Right lobe of liver (tissue), 6 donors: ENCODE data around the gene SORL1-AS1.

Experiments used
- ATAC-seq, 4 donors: fragments of 200-7000 bp; cut with Tn5 transposase; one replicate each; pipeline ENCODE4 v1.9.1; 2020; ENCODE audit warnings: mild to moderate bottlenecking in 4 of 4, moderate library complexity in 4 of 4
- DNase-seq, 3 donors: peaks; one replicate each; pipeline ENCODE4 v3.0.0-alpha.2; 2020
- H3K27ac ChIP-seq, 3 donors: fragments of 200-600 bp; one replicate each; pipeline ENCODE4 v1.8.0; 2022
- H3K27me3 ChIP-seq, 2 donors: fragments of 200-600 bp; one replicate each; pipeline ENCODE4 v1.8.0; 2022
- H3K36me3 ChIP-seq, 4 donors: fragments of 200-600 bp; sonication (generic) in 1 of 4; one replicate each; pipeline versions ENCODE4 v1.5.1 to v1.8.0; 2017 to 2022; ENCODE audit warnings: control low read depth in 1 of 4
- H3K4me1 ChIP-seq, 4 donors: fragments of 200-600 bp; sonication (generic) in 1 of 4; one replicate each; pipeline versions ENCODE4 v1.5.1 to v1.8.0; 2017 to 2022; ENCODE audit warnings: control low read depth in 1 of 4
- H3K4me3 ChIP-seq, 3 donors: fragments of 200-600 bp; one replicate each; pipeline ENCODE4 v1.8.0; 2022
- H3K9me3 ChIP-seq, 4 donors: fragments of 200-600 bp; sonication (generic) in 1 of 4; one replicate each; pipeline versions ENCODE4 v1.5.1 to v1.8.0; 2017 to 2022; ENCODE audit warnings: control low read depth in 1 of 4
- CTCF ChIP-seq, 4 donors: fragments of 200-600 bp in 3 of 4; fragments of 450-650 bp in 1 of 4; IDR thresholded peaks; one replicate each; pipeline versions ENCODE4 v1.5.1 to v1.8.0; 2016 to 2022; ENCODE audit warnings: antibody characterized with exemption in 4 of 4, mild to moderate bottlenecking in 2 of 4
- POLR2A ChIP-seq: fragments of 450-650 bp; IDR thresholded peaks from one replicate; pipeline ENCODE4 v1.6.1; 2017; ENCODE audit warnings: antibody characterized with exemption, mild to moderate bottlenecking
- WGBS: methylation state at CpG from one replicate; pipeline ENCODE4 v1.1.6; 2018; ENCODE audit warnings: low coverage, low lambda C conversion rate; ENCODE audit not compliant: insufficient coverage; ENCODE audit errors: missing lambda C conversion rate; 5-methylcytosine and 5-hydroxymethylcytosine counted together
- intact Hi-C, 2 donors: fragments of 100-400 bp; cut with DNase I; formaldehyde crosslinking; loops; one replicate each; pipeline versions ENCODE4 v1.11.2 to v1.14.1; 2022
- donor health status: DM: no; HTN: yes; CAD: no.
- donor health status: DM: no; HTN: no; CAD: no.
- donor health status: DM: no; HTN: no; CAD: no.
- donor health status: DM: no; HTN: yes; CAD: no.
- donor health status: DM: no; HTN: yes; CAD: no.

SORL1-AS1 gene

DNA sequence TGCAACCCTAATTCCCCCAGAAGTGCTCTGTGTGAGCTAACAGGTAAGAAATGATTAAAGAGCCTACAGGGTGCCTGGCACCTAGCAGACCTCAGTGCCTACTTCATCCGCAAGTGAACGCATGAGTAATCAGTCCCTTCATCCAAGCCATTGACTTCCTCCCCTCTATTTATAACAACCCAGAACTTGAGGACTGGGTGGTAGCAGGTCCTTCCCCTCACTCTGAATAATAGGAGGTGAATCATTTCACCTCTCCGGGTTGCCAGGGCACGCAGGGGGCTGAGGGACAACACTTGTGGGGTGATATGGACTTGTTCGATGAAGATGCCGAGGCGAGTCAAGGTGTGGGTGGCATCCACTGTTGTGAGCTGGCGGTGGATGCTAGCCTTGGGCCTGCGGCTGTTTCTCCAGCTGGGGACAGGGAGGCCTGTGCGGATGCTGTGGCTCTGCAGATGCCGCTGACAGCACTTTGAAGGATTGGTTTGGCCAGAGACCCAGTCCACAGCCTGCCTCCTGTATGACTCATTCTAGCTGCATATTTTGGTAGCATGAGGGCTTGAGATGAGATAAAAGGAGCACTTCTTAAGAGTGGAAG lies 11.7 kb upstream of the SORL1-AS1 start:
- intact Hi-C loops: no loop called here
- H3K4me3 ChIP-seq: no peak overlapping the region
- H3K27ac ChIP-seq: peak overlapping the region; percentile 77 to 97 (median 96)
- no peaks in the 10 kb centered on the region for H3K27me3 ChIP-seq
- DNase-seq (peak in 1 of 3 donors; percentile 58), ATAC-seq (peak in 3 of 4 donors; percentile 8 to 40 (median 18))
- H3K4me1 ChIP-seq: peaks cover 0 to 96% (median 31%) of the 10 kb centered on the region in 4 donors
- TF ChIP-seq CTCF (IDR thresholded peaks at IDR 0.05) (no peak), POLR2A (peak; percentile 22)
- 56% methylated on average over 3 of the region's 11 CpGs for WGBS
- H3K36me3 ChIP-seq: no peaks in the 10 kb centered on the region
- H3K9me3 ChIP-seq: no peaks in the 10 kb centered on the region

GRCh38 chr11:121463689-121464335 lies 11.0 kb upstream of the SORL1-AS1 start:
- Histone ChIP-seq H3K27me3 (no peaks in the 10 kb centered on the region), H3K9me3 (no peaks in the 10 kb centered on the region), H3K4me3 (no peak overlapping the region), H3K27ac (peak overlapping the region; percentile 77 to 97 (median 96)), H3K36me3 (no peaks in the 10 kb centered on the region), H3K4me1 (peaks cover 0 to 95% (median 32%) of the 10 kb centered on the region in 4 donors)
- intact Hi-C loops: no loop called here
- no peak for TF ChIP-seq CTCF (IDR thresholded peaks at IDR 0.05)
- TF ChIP-seq POLR2A: no peak
- WGBS: 69% methylated on average over 6 of the region's 6 CpGs
- ATAC-seq (no peak), DNase-seq (no peak)

GRCh38 chr11:121461843-121462242 lies 9.1 kb upstream of the SORL1-AS1 start:
- TF ChIP-seq POLR2A (no peak), CTCF (IDR thresholded peaks at IDR 0.05) (no peak)
- Histone ChIP-seq H3K4me3 (peak overlapping the region in 1 of 3 donors; percentile 20), H3K27ac (peak overlapping the region; percentile 77 to 97 (median 96)), H3K9me3 (no peaks in the 10 kb centered on the region), H3K4me1 (peaks cover 0 to 96% (median 30%) of the 10 kb centered on the region in 4 donors), H3K36me3 (no peaks in the 10 kb centered on the region), H3K27me3 (no peaks in the 10 kb centered on the region)
- ATAC-seq (no peak), DNase-seq (no peak)
- WGBS: 57% methylated on average over 7 of the region's 7 CpGs
- intact Hi-C loops: no loop called here

DNA sequence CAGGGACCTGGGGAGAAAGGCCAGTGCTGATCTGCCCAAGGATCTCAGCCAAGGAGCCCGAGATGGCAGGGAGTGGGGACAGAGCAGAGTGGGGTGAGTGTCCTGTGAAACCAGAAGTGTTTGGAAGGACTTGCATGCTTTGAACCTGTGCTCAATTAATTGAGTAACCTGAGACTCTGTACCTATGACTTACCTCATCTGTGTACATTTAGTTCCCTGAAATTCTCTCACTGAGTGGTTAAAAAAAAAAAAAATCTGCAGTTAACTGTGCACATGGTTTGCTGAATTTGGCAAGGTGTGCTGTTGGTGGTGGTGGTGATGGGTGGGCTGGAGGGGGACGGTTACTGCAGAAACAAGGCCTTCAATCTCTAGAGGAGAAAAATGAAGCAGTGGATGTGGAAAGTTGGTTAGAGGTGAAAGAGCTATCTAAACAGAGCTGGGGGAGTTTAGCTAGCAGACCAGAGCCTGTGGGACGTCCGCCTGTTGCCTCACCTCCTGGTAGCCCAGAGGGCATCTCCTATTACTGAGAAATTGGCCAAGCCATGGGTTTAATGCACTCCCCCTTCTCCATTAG lies 8.3 kb upstream of the SORL1-AS1 start:
- ATAC-seq: peak; percentile 66 to 84 (median 77)

More for the DNA sequence above, 8.3 kb upstream of the SORL1-AS1 start:
- H3K9me3 ChIP-seq: no peaks in the 10 kb centered on the region
- H3K4me3 ChIP-seq: peak overlapping the region in 1 of 3 donors; percentile 20
- no peaks in the 10 kb centered on the region for H3K27me3 ChIP-seq
- H3K27ac ChIP-seq: peak overlapping the region; percentile 77 to 97 (median 96)
- WGBS: 26% methylated on average over 4 of the region's 4 CpGs
- no peaks in the 10 kb centered on the region for H3K36me3 ChIP-seq
- peaks cover 0 to 96% (median 24%) of the 10 kb centered on the region in 4 donors for H3K4me1 ChIP-seq
- DNase-seq: peak; percentile 68 to 91 (median 89)
- intact Hi-C loops: no loop called here
- TF ChIP-seq CTCF (IDR thresholded peaks at IDR 0.05): no peak
- peak; percentile 43 for TF ChIP-seq POLR2A
